NB4 (cell line): ENCODE results near the gene LPP.
A peak's percentile ranks its signal among the peaks of the same experiment; 100 is the strongest.

ENCODE experiments used
- DNase-seq: peaks from one replicate; pipeline ENCODE4 v3.0.0; 2010; ENCODE audit warnings: low read depth
- H3K4me3 ChIP-seq: one replicate; pipeline ENCODE4 v1.5.1; 2011; ENCODE audit warnings: mild to moderate bottlenecking, low read depth, low read length, moderate library complexity
- MYC ChIP-seq: IDR thresholded peaks from 2 replicates; pipeline ENCODE4 v1.6.1; 2011; ENCODE audit warnings: low read depth, low read length
- POLR2A ChIP-seq: IDR thresholded peaks from 2 replicates; pipeline ENCODE4 v1.6.1; 2011; ENCODE audit warnings: mild to moderate bottlenecking; ENCODE audit not compliant: insufficient read length; ENCODE audit errors: extremely low read depth
- TF ChIP-seq, protein P1 (sequence below): IDR thresholded peaks from 2 replicates; pipeline ENCODE4 v1.6.1; 2011; ENCODE audit warnings: low read depth, low read length
- TF ChIP-seq, protein P2 (sequence below): IDR thresholded peaks from one replicate; pipeline ENCODE4 v1.5.1; 2012; ENCODE audit warnings: low read depth, low read length

LPP gene

GRCh38 chr3:188853856-188854771 is 700.2 kb downstream of the LPP start:
- no peak for TF ChIP-seq POLR2A
- TF ChIP-seq MYC = no peak
- TF ChIP-seq, protein P1, sequence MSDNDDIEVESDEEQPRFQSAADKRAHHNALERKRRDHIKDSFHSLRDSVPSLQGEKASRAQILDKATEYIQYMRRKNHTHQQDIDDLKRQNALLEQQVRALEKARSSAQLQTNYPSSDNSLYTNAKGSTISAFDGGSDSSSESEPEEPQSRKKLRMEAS = no peak
- TF ChIP-seq, protein P2, sequence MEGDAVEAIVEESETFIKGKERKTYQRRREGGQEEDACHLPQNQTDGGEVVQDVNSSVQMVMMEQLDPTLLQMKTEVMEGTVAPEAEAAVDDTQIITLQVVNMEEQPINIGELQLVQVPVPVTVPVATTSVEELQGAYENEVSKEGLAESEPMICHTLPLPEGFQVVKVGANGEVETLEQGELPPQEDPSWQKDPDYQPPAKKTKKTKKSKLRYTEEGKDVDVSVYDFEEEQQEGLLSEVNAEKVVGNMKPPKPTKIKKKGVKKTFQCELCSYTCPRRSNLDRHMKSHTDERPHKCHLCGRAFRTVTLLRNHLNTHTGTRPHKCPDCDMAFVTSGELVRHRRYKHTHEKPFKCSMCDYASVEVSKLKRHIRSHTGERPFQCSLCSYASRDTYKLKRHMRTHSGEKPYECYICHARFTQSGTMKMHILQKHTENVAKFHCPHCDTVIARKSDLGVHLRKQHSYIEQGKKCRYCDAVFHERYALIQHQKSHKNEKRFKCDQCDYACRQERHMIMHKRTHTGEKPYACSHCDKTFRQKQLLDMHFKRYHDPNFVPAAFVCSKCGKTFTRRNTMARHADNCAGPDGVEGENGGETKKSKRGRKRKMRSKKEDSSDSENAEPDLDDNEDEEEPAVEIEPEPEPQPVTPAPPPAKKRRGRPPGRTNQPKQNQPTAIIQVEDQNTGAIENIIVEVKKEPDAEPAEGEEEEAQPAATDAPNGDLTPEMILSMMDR = no peak
- peak; percentile 4 for DNase-seq
- H3K4me3 ChIP-seq = no peak overlapping the region

- DNase-seq = no peak
- no peak overlapping the region for H3K4me3 ChIP-seq
- TF ChIP-seq POLR2A (no peak), MYC (no peak)
- TF ChIP-seq, protein P1 = no peak
- TF ChIP-seq, protein P2 = no peak
These were observed 700.8 kb downstream of the LPP start for GRCh38 chr3:188854772-188855149.

DNA sequence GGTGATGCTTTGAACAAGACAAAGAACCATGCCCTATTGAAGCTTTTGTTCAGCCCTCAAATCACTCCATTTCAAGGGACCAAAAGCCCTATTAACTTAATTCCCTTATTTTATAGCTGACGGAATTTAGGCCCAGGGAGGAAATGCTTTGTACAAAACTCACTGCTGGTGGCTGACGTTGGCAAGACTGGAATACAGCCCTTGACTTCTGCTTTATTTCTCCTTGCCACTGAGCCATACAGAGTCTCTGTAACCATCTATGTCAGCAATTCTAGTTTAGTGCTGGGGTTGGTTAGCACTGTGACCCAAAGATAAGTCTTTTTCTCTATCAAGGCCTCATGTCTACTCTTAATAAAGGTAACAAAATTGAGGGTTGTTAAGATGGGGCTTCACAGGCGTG is 701.7 kb downstream of the LPP start:
- H3K4me3 ChIP-seq = no peak overlapping the region
- no peak for DNase-seq
- TF ChIP-seq, protein P2 = no peak
- TF ChIP-seq MYC (no peak), POLR2A (no peak)
- TF ChIP-seq, protein P1 = no peak

- DNase-seq = no peak
- TF ChIP-seq, protein P2 = no peak
- TF ChIP-seq POLR2A (no peak), MYC (no peak)
- TF ChIP-seq, protein P1 = no peak
- H3K4me3 ChIP-seq = no peak overlapping the region
These were observed 706.2 kb downstream of the LPP start for GRCh38 chr3:188860147-188860546.

DNA sequence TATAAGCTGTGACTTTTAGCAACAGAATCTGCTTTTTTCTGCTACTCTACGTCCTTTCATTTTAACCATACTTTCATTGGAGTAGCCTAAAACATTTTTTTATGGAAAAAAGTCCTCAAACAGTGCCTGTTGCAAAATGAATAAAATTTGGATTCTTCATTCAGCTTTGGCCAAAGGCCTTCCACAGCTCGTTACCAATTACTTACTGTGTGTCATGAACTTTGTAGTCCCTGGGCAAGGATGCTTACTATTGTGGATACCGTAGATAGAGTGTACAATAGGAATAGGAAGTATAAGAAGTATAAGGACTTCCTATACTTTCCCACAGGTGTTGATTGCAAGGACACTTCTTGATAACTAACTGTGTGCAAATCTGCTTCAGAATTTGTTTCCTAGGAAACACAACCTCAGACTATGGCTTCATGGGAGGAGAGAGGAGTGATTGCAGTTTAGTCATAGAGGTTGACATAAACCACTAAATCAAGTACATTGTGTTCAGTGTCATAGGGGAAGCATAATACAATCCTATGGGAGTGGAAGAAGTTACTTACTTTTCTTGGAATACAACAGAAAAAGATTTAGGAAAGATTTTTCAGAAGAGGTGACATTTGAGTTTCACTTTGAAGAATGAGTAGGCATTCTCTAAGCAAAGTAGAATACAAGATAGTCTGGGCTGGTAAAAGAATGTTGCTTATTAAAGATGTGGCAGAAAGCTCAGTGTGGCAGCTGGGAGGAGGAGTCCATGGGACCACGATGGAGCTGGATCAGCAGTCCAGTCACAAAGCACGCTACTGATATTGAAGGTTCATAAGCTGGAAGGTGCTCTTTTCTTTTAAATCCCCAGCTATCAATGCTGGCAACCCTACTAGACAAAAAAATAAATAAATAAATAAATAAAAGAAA is 708.1 kb downstream of the LPP start:
- H3K4me3 ChIP-seq = no peak overlapping the region
- DNase-seq = no peak
- TF ChIP-seq MYC = no peak
- TF ChIP-seq, protein P2 = no peak
- TF ChIP-seq, protein P1 = no peak
- no peak for TF ChIP-seq POLR2A
